ENCODE data around the gene STAC2. TPM values are rescaled to one million over a fixed set of nuclear protein-coding genes. Genes with fewer than 3 reads are reported as not detected.
"Not testable (repeated sequence)": the region's sequence is repeated elsewhere in the genome, so short reads cannot be mapped to it uniquely, and the experiment has no call there.

Gene STAC2
- polyA plus RNA-seq, 1 donor, result 0.25 TPM

GRCh38 chr17:39186481-39187002 lies 39.2 kb downstream of the STAC2 start:
- no peak for DNase-seq

DNA sequence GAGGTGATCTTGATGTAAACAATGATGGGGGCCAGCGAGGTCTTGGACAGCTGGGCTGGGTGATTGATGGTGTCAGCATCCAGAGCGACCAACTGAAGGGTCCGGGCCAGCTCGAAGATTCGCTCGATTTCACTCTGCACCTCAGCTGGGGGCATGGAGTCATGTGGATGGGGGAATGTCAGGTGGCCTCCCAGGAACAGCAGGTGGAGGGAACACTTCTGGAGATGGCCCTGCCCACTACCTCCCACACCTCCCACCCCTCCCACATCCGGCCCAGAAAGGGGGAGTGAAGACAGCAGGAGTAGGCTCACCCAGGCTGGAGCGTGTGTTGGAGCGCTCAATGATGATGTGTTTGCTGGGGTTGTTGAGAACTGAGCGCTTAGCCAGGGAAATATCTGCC lies 42.0 kb downstream of the STAC2 start:
- DNase-seq, result no peak

DNA sequence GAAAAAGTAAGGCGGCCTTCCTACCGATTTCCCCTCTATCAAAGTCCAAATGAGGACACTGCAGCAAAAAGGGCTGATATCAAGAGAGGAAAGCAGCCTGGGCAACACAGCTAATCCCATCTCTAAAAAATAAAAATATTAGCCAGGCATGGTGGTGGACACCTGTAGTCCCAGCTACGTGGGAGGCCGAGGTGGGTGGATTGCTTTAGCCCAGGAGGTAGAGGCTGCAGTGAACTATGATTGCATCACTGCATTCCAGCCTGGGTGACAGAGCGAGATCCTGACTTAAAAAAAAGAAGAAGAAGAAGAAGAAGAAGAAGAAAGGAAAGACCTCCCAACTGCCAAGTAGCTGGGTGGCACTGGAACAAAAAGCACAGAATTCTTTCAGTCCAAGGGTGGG lies 42.7 kb downstream of the STAC2 start:
- no peak for DNase-seq

DNA sequence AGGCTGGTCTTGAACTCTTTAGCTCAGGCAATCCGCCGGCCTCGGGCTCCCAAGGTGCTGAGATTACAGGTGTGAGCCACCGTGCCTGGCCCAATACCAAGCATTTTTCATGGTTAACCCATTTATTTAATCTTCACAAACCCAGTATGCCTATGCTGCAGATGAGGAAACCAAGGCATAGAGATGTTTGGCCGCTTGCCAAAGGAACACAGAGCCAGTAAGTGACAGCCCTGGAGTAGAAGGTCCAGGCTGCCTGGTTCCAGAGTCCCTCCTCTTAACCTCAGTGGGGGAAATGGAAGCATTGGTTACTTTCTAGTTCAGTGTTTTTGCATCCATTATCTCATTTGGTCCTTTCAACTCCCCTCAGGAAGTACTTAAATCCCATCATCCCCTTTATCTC lies 44.4 kb downstream of the STAC2 start:
- no peak for DNase-seq

DNA sequence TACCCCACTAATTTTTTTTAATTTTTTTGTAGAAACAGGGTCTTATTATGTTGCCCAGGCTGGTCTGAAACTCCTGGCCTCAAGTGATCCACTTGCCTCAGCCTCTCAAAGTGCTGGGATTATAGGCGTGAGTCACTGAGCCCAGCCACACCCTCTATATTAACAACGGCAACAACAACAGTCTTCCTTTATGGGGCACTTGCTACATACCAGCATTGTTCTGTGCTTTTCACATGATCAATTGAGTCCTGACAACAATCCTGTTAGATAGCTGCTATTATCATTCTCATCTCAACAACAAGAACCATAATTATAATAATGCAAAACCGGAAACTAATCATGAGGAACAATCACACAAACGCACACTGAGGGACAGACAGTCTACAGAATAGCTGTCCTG lies 47.2 kb downstream of the STAC2 start:
- DNase-seq, result no peak

- DNase-seq, result no peak
Observed at GRCh38 chr17:39177256-39177655, 48.5 kb downstream of the STAC2 start.

- no peak for DNase-seq
Observed at GRCh38 chr17:39175695-39176093, 50.1 kb downstream of the STAC2 start.

DNA sequence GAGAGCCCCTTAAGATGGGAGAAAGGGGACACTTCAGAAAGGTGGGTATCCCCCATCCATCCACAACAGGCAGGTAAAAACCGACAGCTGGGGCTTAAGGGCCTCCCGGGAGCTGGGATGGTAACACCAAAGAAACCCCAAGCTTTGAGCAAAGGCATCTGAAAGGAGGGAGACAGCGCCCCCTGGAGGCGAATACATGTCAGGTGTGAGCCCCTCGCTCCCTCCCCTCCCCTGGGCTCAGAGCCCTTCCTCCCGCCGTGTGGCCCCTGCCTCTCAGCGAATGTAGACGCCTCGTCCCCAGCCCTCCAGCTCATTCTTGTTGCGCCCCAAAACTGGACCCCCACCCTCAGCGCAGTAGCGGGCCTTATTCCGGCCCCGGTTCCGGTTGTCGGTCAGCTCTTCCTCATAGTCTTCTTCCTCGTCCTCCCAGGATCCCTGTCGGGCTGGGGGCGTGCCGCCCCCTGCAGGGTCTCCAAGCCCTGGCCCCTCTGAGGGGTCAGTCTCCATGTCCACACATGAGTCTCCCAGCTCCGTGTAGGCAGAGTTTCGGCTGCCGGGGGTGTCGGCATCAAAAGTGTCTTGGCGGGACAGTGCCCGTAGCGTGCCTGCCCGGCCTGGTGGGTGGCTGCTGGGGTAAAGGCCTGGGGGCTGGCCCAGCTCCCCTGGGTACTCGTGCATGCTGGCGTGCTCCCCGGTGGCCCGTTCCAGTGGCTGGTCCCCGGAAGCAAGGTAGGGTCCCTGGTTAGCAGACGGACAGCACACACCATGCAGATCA lies 50.6 kb downstream of the STAC2 start:
- peak; percentile 73 for DNase-seq

DNA sequence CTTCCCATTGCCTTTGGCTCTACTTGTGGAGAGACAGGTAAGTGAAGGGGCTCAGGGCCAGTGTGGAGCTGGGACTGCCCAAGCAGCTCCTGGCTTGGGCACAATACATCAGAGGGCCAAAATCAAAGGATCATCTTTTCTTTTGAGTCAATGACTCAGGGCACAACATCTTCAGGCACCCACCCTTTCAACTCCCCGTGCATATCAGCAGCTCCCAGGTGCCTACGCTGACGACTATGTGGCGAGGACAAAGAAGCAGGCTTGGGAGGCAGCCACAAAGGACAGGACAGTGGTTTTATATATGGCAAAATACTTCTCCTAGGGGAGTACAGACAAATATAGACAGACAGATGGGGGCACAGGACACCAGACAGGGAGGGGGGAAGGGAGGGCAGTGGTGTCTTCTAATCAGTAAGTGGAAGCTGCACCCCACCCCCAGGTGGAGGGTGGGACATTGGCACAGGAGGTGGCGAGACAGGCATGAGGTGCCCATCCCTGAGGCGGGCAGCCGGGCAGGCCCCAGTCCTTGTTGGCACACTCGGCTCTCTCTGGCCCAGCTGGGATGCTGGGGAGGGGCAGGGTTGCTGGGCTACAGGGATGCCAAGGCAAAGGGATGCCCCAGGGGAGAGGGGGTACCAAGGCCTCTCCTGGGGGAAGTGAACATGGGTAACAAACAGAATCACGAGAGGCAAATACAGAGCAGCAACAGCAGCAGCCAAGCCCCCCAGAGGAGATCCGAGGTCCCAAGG lies 52.0 kb downstream of the STAC2 start:
- no peak for DNase-seq

GRCh38 chr17:39173080-39173479 lies 52.7 kb downstream of the STAC2 start:
- DNase-seq, result no peak

- DNase-seq, result no peak
Observed at GRCh38 chr17:39171933-39172332, 53.8 kb downstream of the STAC2 start.

GRCh38 chr17:39170558-39170957 lies 55.2 kb downstream of the STAC2 start:
- no peak for DNase-seq

DNA sequence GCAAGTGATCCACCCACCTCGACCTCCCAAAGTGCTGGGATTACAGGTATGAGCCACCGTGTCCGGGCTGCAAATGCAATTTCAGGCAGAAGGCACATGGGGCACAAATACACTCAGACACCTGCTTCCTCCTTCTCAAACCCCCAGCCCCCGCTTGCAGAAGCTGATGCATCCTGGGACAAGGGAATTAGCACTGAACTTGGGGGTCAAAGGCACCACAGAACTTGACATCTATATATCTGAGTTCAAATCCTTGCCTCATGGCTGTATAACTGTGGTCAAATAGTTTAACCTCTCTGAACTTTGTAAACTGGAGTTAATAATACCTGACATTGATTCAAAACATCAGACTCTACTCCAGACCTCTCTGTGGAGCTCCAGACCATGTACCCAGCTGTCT lies 55.6 kb downstream of the STAC2 start:
- no peak for DNase-seq

DNA sequence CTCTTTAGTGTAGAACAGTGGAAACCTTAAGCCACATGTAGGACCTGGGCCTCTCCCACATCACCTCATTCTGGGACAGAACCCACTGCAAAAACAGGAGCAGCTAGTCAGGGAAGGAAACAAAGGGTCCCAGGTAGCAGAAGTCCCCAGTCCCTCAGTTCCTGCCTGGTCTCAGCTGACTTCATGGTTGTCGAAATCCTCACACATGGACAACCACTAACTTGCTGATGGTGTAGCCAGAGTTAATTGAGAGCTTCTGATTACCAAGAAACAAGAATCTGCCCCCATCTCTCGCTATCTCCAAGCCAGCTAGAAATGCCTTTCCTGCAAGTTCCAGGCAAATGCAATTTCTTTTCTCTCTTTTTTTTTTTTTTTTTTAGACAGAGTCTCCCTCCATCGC lies 56.2 kb downstream of the STAC2 start:
- no peak for DNase-seq

GRCh38 chr17:39169101-39169500 lies 56.6 kb downstream of the STAC2 start:
- DNase-seq, result no peak

- DNase-seq, result not testable (repeated sequence)
Observed at GRCh38 chr17:39168503-39168902, 57.2 kb downstream of the STAC2 start.

GRCh38 chr17:39167476-39167875 lies 58.3 kb downstream of the STAC2 start:
- DNase-seq, result peak; percentile 65

DNA sequence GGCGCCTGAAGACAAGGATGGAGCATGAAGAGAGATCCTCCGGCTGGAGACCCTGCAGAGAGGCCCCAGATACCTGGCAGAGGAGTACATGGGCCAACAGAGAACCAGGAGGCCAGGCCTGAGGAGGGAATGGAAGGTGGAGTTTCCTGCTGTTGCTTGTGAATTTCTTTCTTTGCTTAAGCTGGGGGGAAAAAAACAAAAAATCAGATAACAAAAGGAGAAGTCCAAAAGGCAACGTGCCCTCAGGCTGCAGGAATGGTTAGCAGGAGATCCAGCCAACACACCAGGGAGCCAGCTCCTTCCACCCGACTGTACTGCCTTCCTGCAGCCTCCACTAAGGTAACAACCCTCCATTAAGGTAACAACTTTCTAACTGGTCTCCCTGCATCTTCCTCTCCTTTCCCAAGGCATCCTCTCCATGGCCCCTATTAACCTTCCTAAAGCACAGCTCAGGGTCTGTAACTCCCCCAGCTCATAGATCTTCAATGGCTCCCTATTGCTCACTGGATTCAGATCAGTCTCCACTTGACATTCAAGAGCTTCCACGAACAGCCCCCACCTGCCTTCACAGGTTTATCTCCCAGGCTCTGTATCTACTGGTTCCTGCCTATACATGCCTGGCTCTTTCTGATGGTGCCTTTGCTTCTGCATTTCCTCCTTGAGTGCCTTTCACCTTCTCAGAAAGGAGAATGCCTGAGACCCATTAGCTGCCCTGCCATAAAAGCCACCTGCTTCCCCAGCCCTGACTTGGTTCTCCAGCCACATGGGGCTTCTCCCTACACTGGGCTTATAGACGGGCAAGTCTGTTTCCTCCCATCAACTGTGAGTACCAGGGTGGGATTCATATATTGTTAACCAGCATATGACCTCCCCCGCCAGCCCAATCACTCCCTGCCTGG lies 59.1 kb downstream of the STAC2 start:
- no peak for DNase-seq

GRCh38 chr17:39165841-39166349 lies 59.9 kb downstream of the STAC2 start, which contains the start of gene ARL5C:
TSS of gene ARL5C (minus strand) at chr17:39166161. CDS start at chr17:39165760, 401 bp downstream.
- DNase-seq, result no peak

GRCh38 chr17:39165178-39165840 lies 60.4 kb downstream of the STAC2 start:
- no peak for DNase-seq

- peak; percentile 89 for DNase-seq
Observed at GRCh38 chr17:39164675-39165143, 61.0 kb downstream of the STAC2 start.

GRCh38 chr17:39161962-39162361 lies 63.8 kb downstream of the STAC2 start:
- no peak for DNase-seq

Data from hindlimb muscle (tissue), 1 donor.